Muscle of leg (tissue), 11 donors: ENCODE data around the gene CDH13. TPM values are rescaled to one million over a fixed set of nuclear protein-coding genes. Genes with fewer than 3 reads are reported as not detected.

ENCODE experiments used
- DNase-seq: peaks from one replicate; pipeline ENCODE4 v3.0.0; 2013
- H3K27ac ChIP-seq: one replicate; pipeline ENCODE4 v1.5.1; 2013; ENCODE audit warnings: mild to moderate bottlenecking, low read length, control low read depth
- H3K27me3 ChIP-seq: one replicate; pipeline ENCODE4 v1.6.1; 2013; ENCODE audit warnings: low read length; ENCODE audit not compliant: control insufficient read depth, insufficient read depth
- H3K36me3 ChIP-seq: one replicate; pipeline ENCODE4 v1.6.1; 2013; ENCODE audit warnings: low read length; ENCODE audit not compliant: control insufficient read depth, insufficient read depth
- H3K4me1 ChIP-seq: one replicate; pipeline ENCODE4 v1.6.1; 2013; ENCODE audit warnings: low read length; ENCODE audit not compliant: control insufficient read depth, insufficient read depth
- H3K4me3 ChIP-seq: one replicate; pipeline ENCODE4 v1.5.1; 2013; ENCODE audit warnings: low read length, control low read depth
- H3K9me3 ChIP-seq: replicated peaks from 2 replicates; pipeline ENCODE4 v1.6.1; 2013; ENCODE audit warnings: low read depth, low read length; ENCODE audit not compliant: control insufficient read depth
- WGBS: methylation state at CpG from one replicate; pipeline ENCODE4 v1.1.5; 2013; ENCODE audit warnings: missing lambda C conversion rate; ENCODE audit not compliant: insufficient coverage; 5-methylcytosine and 5-hydroxymethylcytosine counted together
- polyA plus RNA-seq, 8 donors: library from polyadenylated mRNA; unstranded; fragments of 120-200 nt; gene quantifications; one replicate each; pipeline versions ENCODE4 v1.2.1 to v1.2.3, GENCODE V29; 2013; ENCODE audit warnings: inconsistent platforms in 1 of 8, low replicate concordance in 1 of 8; ENCODE audit not compliant: insufficient read length in 8 of 8, insufficient read depth in 1 of 8
- total RNA-seq: library from RNA; stranded (reverse); fragments of 120-200 nt; gene quantifications from one replicate; pipeline ENCODE4 v1.2.4, GENCODE V29; 2013

Gene CDH13
- total and polyA plus RNA-seq, 9 donors, result 30.5 to 55.7 (median 47.9) TPM

GRCh38 chr16:82732461-82732860 is 105.7 kb downstream of the CDH13 start:
- Histone ChIP-seq H3K27ac (no peak overlapping the region), H3K9me3 (peaks cover 6% of the 10 kb centered on the region), H3K4me1 (peaks cover 26% of the 10 kb centered on the region), H3K27me3 (no peaks in the 10 kb centered on the region), H3K36me3 (no peaks in the 10 kb centered on the region), H3K4me3 (no peak overlapping the region)
- 82% methylated on average over 2 of the region's 3 CpGs for WGBS
- DNase-seq, result no peak

GRCh38 chr16:82735186-82735585 is 108.4 kb downstream of the CDH13 start:
- WGBS, result no CpG with 5 or more reads among the region's 3 CpGs
- peak; percentile 66 for DNase-seq
- Histone ChIP-seq H3K27me3 (no peaks in the 10 kb centered on the region), H3K4me1 (peaks cover 26% of the 10 kb centered on the region), H3K36me3 (no peaks in the 10 kb centered on the region), H3K4me3 (no peak overlapping the region), H3K9me3 (no peaks in the 10 kb centered on the region), H3K27ac (peak overlapping the region; percentile 81)

- no peaks in the 10 kb centered on the region for H3K9me3 ChIP-seq
- 34% methylated on average over 3 of the region's 5 CpGs for WGBS
- DNase-seq, result peak; percentile 27
- peaks cover 26% of the 10 kb centered on the region for H3K4me1 ChIP-seq
- no peaks in the 10 kb centered on the region for H3K36me3 ChIP-seq
- no peak overlapping the region for H3K4me3 ChIP-seq
- peak overlapping the region; percentile 80 for H3K27ac ChIP-seq
- H3K27me3 ChIP-seq, result no peaks in the 10 kb centered on the region
These were observed 108.9 kb downstream of the CDH13 start for GRCh38 chr16:82735673-82736091.

- no peaks in the 10 kb centered on the region for H3K27me3 ChIP-seq
- DNase-seq, result no peak
- WGBS, result 80% methylated on average over 1 of the region's 2 CpGs
- H3K27ac ChIP-seq, result peak overlapping the region; percentile 80
- H3K9me3 ChIP-seq, result no peaks in the 10 kb centered on the region
- no peaks in the 10 kb centered on the region for H3K36me3 ChIP-seq
- H3K4me3 ChIP-seq, result no peak overlapping the region
- H3K4me1 ChIP-seq, result peaks cover 26% of the 10 kb centered on the region
These were observed 109.5 kb downstream of the CDH13 start for GRCh38 chr16:82736224-82736623.

- no peak overlapping the region for H3K27ac ChIP-seq
- no peak for DNase-seq
- no peak overlapping the region for H3K4me3 ChIP-seq
- no peaks in the 10 kb centered on the region for H3K36me3 ChIP-seq
- peaks cover 26% of the 10 kb centered on the region for H3K4me1 ChIP-seq
- H3K27me3 ChIP-seq, result no peaks in the 10 kb centered on the region
- H3K9me3 ChIP-seq, result no peaks in the 10 kb centered on the region
- WGBS, result 100% methylated on average over 1 of the region's 3 CpGs
These were observed 111.9 kb downstream of the CDH13 start for GRCh38 chr16:82738699-82739098.

- Histone ChIP-seq H3K27me3 (no peaks in the 10 kb centered on the region), H3K4me3 (no peak overlapping the region), H3K4me1 (peaks cover 6% of the 10 kb centered on the region), H3K9me3 (no peaks in the 10 kb centered on the region), H3K36me3 (no peaks in the 10 kb centered on the region), H3K27ac (no peak overlapping the region)
- 67% methylated on average over 1 of the region's 5 CpGs for WGBS
- no peak for DNase-seq
These were observed 114.4 kb downstream of the CDH13 start for GRCh38 chr16:82741073-82741615.

- H3K4me3 ChIP-seq, result no peak overlapping the region
- H3K36me3 ChIP-seq, result no peaks in the 10 kb centered on the region
- H3K9me3 ChIP-seq, result no peaks in the 10 kb centered on the region
- WGBS, result no CpG with 5 or more reads among the region's 7 CpGs
- no peaks in the 10 kb centered on the region for H3K4me1 ChIP-seq
- no peaks in the 10 kb centered on the region for H3K27me3 ChIP-seq
- DNase-seq, result no peak
- H3K27ac ChIP-seq, result no peak overlapping the region
These were observed 118.2 kb downstream of the CDH13 start for GRCh38 chr16:82744958-82745357.

- Histone ChIP-seq H3K36me3 (no peaks in the 10 kb centered on the region), H3K9me3 (no peaks in the 10 kb centered on the region), H3K27ac (no peak overlapping the region), H3K27me3 (no peaks in the 10 kb centered on the region), H3K4me3 (no peak overlapping the region), H3K4me1 (no peaks in the 10 kb centered on the region)
- DNase-seq, result peak; percentile 53
- 88% methylated on average over 1 of the region's 5 CpGs for WGBS
These were observed 121.3 kb downstream of the CDH13 start for GRCh38 chr16:82748026-82748425.

GRCh38 chr16:82750068-82750467 is 123.3 kb downstream of the CDH13 start:
- no peak overlapping the region for H3K4me3 ChIP-seq
- no CpG with 5 or more reads among the region's 3 CpGs for WGBS
- no peaks in the 10 kb centered on the region for H3K9me3 ChIP-seq
- H3K27ac ChIP-seq, result no peak overlapping the region
- H3K27me3 ChIP-seq, result no peaks in the 10 kb centered on the region
- no peaks in the 10 kb centered on the region for H3K36me3 ChIP-seq
- H3K4me1 ChIP-seq, result no peaks in the 10 kb centered on the region
- DNase-seq, result no peak

GRCh38 chr16:82751020-82751419 is 124.3 kb downstream of the CDH13 start:
- Histone ChIP-seq H3K27me3 (no peaks in the 10 kb centered on the region), H3K9me3 (no peaks in the 10 kb centered on the region), H3K4me1 (no peaks in the 10 kb centered on the region), H3K27ac (no peak overlapping the region), H3K36me3 (no peaks in the 10 kb centered on the region), H3K4me3 (no peak overlapping the region)
- no peak for DNase-seq
- WGBS, result no CpG with 5 or more reads among the region's 2 CpGs

GRCh38 chr16:82752172-82752571 is 125.4 kb downstream of the CDH13 start:
- no peaks in the 10 kb centered on the region for H3K9me3 ChIP-seq
- H3K27me3 ChIP-seq, result no peaks in the 10 kb centered on the region
- WGBS, result 89% methylated on average over 2 of the region's 5 CpGs
- H3K36me3 ChIP-seq, result no peaks in the 10 kb centered on the region
- H3K4me3 ChIP-seq, result no peak overlapping the region
- DNase-seq, result no peak
- H3K27ac ChIP-seq, result no peak overlapping the region
- no peaks in the 10 kb centered on the region for H3K4me1 ChIP-seq
